Femur (tissue), 1 donor: ENCODE results near the gene RFX7.
"Not testable (repeated sequence)": the region's sequence is repeated elsewhere in the genome, so short reads cannot be mapped to it uniquely, and the experiment has no call there.

ENCODE experiments used
- DNase-seq: peaks from one replicate; pipeline ENCODE4 v3.0.0-alpha.2; 2017

RFX7 gene

DNA sequence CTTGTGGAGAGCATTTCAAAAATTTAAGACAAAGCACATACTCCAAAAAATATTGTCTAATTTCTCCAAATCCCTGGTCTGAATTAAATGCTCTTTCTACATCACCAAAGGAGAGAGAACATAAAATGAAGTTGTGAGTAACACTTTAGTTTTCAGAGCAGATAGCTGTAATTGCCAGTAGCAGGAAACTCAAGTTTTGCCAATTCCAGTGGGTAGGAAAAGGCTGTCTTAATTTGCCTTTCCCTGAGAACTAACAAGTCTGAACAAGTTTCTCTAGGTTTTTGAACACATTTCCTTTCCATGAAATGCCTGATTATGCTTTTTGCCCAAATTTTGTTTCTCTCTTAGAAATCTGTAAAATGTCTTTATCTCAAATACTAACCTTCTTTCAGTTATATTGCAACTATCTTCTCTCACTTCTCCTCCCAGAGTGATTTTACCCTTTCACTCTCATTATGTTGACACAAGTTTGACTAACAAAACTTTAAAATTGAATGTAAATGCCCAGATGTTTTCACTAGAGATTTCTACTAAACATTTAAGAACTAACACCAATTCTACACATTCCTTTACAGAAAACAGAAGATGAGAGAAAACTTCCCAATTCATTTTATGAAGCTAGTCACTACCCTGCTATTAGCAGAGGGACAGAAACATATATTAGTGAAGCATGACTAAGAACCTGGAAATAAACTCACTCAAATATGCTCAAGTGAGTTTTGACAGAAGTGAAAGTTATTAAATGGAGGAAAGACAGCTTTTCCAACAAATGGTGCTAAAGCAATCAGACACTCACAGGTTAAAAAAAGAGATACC is 38.4 kb downstream of the RFX7 start:
- DNase-seq: no peak

DNA sequence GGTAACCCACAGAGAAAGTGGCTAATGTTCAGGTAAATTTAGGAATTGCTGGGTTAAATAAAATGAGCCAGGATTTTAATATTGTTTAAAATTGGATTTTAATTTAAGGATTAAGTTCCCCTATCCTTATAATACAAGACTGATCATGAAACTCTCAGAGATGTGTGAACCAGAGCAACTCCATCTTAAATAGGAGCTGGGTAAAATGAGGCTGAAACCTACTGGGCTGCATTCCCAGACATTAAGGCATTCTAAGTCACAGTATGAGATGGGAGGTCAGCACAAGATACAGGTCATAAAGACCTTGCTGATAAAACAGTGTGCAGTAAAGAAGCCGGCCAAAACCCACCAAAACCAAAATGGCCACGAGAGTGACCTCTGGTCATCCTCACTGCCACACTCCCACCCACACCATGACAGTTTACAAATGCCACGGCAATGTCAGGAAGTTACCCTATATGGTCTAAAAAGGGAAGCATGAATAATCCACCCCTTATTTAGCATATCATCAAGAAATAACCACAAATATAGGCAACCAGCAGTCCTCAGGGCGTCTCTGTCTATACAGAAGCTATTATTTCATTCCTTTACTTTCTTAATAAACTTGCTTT is 40.3 kb downstream of the RFX7 start:
- not testable (repeated sequence) for DNase-seq

DNA sequence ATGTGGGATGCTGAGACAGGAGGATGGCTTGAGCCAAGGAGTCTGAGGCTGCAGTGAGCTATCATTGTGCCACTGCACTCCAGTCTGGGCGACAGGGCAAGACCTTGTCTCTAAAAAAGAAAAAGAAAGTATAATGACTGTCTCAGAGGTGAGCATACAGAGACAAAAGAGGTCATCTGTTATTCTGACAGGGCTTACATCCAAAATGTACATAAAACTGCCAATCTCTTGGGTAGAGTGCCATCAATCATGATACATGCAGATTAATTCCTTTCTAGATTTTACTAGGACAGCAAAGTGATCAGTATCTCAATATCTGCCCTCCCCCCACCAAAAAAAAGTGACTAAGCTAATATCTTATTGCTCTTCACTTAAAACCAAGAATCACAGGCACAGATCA is 41.0 kb downstream of the RFX7 start:
- no peak for DNase-seq

DNA sequence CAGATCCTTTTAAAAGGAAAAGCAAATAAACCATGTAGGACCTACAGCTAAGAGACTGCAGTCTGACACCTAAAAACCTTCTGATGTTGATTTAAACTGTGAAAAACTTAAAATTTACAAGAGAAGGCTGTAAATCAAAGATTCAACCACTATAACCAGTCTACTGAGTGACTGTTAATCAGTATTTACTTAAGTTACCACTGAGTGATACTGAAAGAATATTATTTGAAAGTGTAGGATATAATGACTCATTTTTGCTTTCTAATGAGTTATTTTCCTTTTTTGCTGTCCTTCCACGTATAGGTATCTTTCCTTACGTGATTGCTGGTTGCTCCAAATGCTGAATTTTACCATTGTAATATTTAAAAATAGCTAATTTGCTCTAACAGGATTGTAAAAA is 44.6 kb downstream of the RFX7 start:
- no peak for DNase-seq

DNA sequence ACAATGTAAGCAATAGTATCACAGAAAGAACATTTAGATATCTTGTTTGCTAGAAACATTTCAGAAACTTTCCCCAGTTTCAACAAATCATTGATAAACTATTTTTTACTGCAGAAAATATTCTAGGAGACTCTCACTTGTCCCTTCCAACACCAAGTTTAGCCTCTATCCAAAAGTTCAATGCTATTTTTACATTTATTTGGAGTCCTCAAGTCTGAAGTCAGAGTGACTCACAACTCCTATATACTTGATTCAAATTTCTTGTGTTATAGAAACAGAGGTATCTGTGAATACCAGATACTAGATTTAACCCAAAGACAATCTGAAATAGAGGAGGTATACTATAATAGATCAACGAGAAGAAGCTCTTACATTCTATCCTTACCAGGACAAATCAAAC is 49.6 kb downstream of the RFX7 start:
- no peak for DNase-seq

DNA sequence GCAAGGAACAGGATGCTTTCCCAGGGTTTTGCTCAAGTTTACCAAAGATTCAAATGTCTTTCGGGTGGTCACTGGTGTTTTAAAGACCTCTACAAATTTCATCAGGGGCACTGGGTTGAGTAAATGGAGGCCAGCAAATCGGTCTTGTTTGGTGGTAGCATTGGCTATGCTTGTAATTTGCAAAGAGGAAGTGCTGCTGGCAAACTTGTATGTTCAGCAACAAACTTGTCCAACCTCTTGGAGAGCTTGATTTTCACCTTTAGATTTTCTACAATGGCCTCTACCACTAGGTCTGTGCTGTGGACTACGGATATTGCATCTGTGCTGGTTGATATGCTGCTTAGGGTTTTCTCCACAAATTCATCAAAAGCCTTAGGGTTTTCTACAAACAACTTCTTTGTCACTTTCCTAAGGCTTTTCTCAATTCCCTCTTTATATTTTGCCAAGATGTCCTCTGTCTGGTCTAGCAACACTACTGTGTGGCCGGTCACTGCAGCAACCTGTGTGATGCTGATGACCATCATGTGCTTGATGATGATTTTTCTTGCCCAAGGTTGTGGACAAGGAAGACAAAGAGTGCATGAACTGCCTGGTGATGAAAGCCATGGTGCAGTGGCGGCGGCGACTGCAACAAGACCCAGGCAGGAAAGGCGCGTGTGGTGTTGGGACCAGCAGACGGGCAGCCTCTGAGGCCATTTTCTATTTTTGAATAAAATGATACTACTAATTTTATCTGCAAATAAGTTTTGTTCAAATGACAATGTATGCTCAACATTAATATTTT is 50.8 kb downstream of the RFX7 start:
- DNase-seq: no peak

DNA sequence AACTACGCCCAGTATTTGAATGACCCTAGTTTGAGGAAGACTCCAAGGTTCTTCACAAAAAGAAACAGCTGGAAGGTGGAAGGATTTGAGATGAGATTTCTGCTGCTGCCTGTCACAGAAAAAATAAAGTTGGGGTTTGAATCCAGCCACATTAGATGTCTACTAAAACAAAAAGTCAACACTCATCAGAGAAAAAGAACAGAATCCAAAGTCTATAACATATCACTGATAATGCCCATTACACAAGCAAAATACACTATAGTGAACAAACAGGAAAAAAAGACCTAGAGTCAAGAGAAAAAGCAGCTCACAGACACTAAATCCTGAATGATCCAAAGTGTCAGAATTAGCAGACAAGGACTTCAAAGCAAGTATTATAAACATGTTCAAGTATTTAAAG is 56.0 kb downstream of the RFX7 start:
- DNase-seq: no peak

DNA sequence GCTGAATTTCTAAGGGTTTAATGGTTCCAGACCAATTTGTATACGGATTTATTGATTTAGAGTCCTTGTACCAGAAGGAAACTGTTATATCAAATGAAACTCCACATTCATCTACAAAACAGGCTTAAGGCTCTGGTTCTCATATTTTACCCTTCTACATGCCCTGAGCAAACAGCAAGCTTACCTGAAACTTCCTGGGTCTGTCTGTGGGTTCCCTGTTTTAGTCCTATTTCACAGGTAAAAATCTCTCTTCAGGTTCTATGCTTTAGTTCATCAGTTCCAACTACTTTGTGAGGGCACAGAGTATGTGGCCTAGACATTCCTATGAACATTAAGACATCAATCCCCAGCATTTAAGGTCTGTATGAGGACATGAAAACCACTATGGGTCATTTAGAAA is 57.7 kb downstream of the RFX7 start:
- no peak for DNase-seq

DNA sequence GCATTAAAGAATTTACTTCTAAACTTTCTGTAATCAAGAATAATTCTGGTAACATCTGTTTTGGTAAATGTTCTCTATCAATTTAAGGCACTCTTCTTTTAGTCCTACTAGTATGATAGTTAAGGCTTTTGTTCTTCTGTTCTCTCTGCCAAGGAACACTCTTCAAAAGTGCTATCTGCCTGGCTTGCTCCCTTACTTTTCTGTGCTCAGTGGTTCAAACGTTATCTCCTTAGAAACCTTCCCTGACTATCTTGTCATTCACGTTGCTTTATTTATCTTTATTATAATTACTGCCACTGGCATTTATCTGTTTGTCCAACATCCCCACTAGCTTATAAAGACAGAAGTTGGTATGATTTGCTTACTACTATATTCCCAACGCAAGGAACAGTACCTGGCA is 59.2 kb downstream of the RFX7 start:
- DNase-seq: no peak

DNA sequence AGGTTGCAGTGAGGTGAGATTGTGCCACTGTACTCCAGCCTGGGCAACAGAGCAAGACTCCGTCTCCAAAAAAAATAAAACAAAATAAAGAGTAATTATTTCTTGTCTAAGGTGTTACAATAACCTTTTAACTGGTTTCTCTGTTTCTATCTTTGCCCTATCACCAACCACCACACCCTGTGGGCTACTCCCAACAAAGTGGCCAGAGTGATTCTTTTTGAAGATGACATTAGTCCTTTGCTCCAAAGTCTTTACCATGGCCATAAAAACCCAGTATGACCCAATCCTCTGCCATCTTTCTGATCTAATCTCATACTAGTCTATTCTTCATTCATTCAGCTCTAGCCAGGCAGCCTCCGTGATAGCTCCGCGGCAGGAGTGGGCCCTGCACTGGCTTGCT is 62.8 kb downstream of the RFX7 start:
- no peak for DNase-seq

DNA sequence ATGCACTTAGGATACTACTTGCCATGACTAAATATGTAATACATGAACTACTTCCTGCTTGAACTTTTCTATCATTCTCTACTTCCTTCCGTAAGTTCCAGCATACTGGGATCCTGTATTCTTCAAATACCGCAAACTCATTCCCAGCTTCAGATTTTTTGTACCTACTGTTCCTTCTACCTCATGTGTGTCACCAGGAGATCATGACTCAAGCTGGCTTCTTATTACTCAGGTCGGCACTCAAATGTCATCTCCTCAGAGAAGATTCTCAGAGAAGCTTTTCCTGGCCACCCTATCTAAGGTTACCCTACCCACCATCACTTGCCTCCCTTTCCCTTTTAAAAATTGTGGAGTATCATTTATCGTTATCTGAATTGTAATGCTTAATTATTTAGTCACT is 66.7 kb downstream of the RFX7 start:
- DNase-seq: no peak

DNA sequence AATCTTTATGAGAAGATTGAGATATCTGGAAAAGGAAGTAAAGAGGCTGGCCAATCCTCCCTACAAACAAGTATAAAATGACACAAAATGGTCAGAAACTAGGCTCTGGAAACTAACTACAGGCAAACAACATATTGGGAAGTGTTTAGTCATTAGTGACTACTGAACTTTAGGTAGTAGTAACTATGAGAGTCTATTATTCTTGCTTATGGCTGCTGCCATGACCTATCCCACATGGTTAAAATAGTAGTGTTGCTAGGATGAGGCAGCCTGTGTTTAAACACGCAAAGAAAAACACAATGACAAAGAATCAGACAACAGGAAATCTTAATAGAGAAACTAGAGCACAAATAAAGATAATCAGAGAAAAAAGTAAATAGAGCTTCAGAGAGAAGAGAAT is 67.9 kb downstream of the RFX7 start:
- no peak for DNase-seq

DNA sequence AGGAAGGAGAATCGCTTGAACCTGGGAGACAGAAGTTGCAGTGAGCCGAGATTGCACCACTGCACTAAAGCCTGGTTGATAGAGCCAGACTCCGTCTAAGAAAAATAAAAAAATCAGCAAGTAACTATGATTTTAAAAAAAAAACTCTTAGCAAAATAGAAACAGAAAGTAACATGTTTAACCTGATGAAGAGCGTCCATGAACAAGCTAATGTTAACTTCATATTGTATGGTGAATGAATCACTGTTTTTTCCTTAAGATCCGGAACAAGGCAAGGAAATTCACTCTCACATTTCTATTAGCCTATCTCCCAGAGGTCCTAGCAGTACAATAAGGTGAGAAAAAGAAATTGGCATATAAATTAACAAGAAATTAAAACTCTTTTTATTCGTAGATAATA is 69.0 kb downstream of the RFX7 start:
- no peak for DNase-seq

DNA sequence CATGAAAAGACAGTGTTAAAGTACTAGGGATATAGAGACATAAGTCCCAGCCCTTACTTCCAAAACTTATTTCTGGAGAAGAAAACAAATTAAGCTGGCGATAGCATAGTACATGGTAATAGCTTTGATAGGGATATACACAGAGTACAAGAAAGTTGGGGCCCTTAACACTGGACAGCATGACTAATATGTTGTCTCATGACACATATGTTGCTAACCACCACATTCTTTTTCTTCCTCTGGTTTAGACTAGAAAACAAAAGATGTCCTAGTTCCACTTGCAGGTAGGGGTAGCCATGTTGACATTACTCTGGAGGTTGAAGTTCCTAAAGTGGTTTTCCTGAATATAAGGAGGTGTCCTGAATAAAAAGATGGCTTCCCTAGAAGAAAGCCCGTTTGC is 75.3 kb downstream of the RFX7 start:
- DNase-seq: no peak

DNA sequence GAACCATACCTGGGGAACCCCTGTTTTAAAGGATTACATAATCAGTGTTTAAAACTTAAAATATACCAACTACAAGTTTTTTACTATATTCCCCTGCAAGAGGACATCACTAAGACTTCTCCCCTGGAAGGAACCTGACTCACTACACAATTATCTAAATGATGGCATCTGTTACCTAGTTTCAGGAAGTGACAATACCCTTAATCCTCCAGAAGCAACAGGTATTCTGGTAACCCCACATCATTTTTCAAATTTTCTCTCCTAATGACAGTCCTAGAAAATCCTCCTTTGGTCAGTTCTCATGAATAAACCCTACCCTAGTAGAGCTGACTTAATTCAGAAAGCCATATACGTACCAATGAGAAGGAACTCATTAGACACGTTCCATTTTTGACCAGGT is 78.4 kb downstream of the RFX7 start:
- DNase-seq: no peak

DNA sequence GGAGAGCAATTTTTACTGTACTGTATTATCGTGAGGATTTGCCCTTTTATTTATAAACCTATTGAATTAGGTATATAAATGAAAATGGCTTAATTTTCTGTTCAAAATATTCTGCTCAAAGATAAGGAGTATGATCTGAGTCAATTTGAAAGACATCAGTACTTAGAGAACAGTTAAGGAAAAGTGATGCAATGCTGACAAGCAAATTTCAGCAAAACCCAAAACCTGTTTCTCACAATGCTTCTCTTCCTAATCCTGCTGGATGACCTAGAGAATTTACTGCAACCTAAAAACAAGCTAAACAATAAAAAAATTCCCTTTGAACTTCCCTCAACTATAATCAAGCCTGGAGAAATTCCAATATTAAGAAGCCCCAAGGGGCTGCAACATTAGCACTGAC is 82.7 kb downstream of the RFX7 start:
- DNase-seq: no peak

DNA sequence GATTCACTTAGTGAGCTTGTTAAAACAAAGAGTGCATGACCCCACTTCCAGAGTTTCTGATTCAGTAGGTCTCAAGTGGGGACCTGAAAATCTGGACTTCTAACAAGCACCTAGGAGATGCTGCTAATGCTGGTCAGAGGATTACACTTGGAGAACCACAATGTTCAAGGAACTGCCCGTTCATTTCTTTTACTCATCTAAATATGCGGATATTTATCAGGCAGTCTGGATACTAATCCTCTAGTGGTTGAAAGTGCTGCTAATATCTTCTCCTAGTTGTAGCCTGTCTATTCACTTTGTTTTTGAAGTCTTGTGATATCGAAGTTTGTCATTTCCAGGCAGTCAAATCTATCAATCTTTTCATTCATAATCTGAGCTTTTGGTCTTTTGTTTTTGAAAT is 86.8 kb downstream of the RFX7 start:
- DNase-seq: no peak

DNA sequence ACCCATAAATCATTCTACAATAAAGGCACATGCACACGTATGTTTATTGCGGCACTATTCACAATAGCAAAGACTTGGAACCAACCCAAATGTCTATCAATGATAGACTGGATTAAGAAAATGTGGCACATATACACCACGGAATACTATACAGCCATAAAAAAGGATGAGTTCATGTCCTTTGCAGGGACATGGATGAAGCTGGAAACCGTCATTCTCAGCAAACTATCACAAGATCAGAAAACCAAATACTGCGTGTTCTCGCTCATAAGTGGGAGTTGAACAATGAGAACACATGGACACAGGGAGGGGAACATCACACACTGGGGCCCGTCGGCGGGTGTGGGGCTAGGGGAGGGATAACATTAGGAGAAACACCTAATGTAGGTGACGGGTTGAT is 88.4 kb downstream of the RFX7 start:
- DNase-seq: not testable (repeated sequence)

DNA sequence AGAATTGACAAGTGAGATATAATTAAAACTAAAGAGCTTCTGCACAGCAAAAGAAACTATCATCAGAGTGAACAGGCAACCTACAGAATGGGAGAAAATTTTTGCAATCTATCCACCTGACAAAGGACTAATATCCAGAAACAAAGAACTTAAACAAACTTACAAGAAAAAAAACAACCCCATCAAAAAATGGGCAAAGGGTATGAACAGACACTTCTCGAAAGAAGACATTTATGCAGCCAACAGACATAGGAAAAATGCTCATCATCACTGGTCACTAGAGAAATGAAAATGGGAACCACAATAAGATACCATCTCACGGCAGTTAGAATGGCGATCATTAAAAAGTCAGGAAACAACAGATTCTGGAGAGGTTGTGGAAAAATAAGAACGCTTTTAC is 88.9 kb downstream of the RFX7 start:
- not testable (repeated sequence) for DNase-seq

DNA sequence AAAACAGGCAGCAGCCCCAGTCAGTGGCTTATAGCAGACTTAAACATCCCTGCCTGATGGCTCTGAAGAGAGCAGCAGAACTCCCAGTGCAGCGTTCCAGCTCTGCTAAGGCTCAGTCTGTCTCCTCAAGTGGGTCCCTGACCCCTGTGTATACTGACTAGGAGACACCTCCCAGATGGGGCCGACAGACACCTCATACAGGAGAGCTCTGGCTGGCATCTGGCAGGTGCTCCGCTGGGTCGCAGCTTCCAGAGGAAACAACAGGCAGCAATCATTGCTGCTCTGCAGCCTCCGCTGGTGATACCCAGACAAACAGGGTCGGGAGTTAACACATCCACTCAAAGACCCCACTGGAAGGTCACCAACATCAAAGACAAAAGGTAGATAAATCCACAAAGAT is 93.5 kb downstream of the RFX7 start:
- DNase-seq: no peak

DNA sequence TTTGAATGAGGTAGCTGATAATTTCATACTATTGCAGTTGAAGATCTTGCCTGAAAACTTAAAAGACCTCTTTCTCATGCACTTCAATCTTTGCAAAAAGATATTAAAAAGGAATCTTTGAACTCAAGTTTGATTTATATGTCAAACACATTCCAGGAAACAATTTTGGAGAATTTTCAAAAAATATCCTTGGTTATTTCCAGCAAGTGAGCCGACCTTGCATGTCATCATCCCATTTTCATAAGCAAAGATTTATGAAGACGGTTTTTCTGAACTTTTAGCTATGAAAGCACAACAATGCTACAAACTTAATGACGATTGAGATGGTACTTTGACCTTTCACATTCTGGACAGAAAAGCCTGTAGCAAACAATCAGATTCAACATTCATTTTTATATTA is 95.6 kb downstream of the RFX7 start:
- no peak for DNase-seq

DNA sequence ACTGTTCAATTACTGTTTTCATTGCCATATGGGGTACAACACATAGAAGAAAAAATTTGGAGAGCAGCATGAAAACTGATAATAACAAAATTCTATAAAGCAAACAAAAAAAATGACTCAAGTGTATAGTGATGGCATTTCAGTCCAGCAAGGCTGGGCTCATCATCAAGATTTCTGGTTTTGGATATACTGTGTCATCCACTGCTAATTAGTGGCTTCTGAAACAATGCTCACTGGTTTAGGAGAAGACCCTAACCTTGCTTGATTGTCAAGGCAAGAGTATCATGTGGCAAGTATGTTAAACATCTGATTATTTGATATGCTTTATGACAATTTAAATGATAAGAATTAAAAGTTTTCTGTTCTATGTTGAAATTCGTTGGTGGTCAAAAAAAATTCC is 96.9 kb downstream of the RFX7 start:
- no peak for DNase-seq

DNA sequence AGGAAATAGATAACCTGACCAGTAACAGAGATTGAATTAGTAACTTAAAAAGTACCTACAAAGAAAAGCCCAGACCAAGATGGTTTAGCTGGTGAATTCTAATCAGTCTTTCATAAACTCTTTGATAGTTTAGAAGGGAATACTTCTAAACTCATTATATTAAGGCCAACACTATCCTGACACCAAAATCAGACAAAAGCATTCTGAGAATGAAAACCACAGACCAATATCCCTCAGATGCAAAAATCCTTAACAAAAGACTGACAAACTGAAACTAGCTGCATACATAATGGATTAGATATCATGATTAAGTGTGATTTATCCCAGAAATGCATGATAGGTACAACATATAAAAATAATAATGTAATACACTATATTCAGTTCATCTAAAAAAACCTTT is 115.6 kb downstream of the RFX7 start:
- no peak for DNase-seq

DNA sequence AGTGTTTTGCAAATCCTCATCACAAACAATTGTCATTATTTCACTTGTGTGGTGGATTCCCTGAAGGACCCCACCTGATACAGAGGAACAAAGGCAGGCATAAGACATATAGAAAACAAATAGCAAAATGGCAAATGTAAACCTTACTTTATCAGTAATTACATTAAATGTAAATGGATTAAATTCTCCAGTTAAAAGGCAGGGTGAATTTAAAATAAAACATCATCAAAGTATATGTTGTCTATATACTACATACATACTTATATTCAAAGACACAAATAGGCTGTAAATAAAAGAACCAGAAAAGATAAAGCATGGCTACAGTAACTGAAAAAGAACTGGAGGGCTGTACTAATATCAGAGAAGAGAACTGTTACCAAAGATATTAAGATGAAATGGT is 117.3 kb downstream of the RFX7 start:
- no peak for DNase-seq
